H9 (cell line): ENCODE measurements around the gene PRDM8. TPM values are rescaled to one million over a fixed set of nuclear protein-coding genes. Genes with fewer than 3 reads are reported as not detected.

ENCODE experiments used
- DNase-seq: peaks from one replicate; pipeline ENCODE4 v3.0.0-alpha.2; 2017
- H2AFZ ChIP-seq: one replicate; pipeline ENCODE4 v1.6.1; 2013; ENCODE audit warnings: mild to moderate bottlenecking, low read length, control low read depth, moderate library complexity
- H2AK5ac ChIP-seq: 2 replicates; pipeline ENCODE4 v1.6.1; 2013; ENCODE audit warnings: low read length, control low read depth, mixed read lengths; ENCODE audit not compliant: insufficient read length
- H2BK120ac ChIP-seq: one replicate; pipeline ENCODE4 v1.6.1; 2013; ENCODE audit warnings: low read depth, mild to moderate bottlenecking, low read length, control low read depth, inconsistent platforms; ENCODE audit not compliant: poor library complexity, severe bottlenecking
- H2BK12ac ChIP-seq: 2 replicates; pipeline ENCODE4 v1.6.1; 2013; ENCODE audit warnings: low read length, control low read depth, mixed read lengths, low read depth; ENCODE audit not compliant: insufficient read length
- H2BK15ac ChIP-seq: 2 replicates; pipeline ENCODE4 v1.6.1; 2013; ENCODE audit warnings: low read depth, low read length, control low read depth
- H2BK20ac ChIP-seq: one replicate; pipeline ENCODE4 v1.6.1; 2013; ENCODE audit warnings: low read depth, mild to moderate bottlenecking, low read length, control low read depth, inconsistent platforms; ENCODE audit not compliant: poor library complexity, severe bottlenecking
- H2BK5ac ChIP-seq: 2 replicates; pipeline ENCODE4 v1.6.1; 2013; ENCODE audit warnings: low read length, control low read depth, mixed read lengths; ENCODE audit not compliant: insufficient read length
- H3K14ac ChIP-seq: 2 replicates; pipeline ENCODE4 v1.6.1; 2013; ENCODE audit warnings: low read length, control low read depth; ENCODE audit not compliant: insufficient read depth
- H3K18ac ChIP-seq: 2 replicates; pipeline ENCODE4 v1.6.1; 2013; ENCODE audit warnings: low read depth, mild to moderate bottlenecking, mixed read lengths, low read length, control low read depth; ENCODE audit not compliant: insufficient read length
- H3K23ac ChIP-seq: 2 replicates; pipeline ENCODE4 v1.6.1; 2013; ENCODE audit warnings: low read length, control low read depth, mixed read lengths, low read depth; ENCODE audit not compliant: insufficient read length
- H3K23me2 ChIP-seq: 2 replicates; pipeline ENCODE4 v1.6.1; 2013; ENCODE audit warnings: low read depth, mild to moderate bottlenecking, mixed read lengths, low read length, control low read depth; ENCODE audit not compliant: insufficient read length, poor library complexity, severe bottlenecking
- H3K27ac ChIP-seq: 2 replicates; pipeline ENCODE4 v1.5.1; 2013; ENCODE audit warnings: low read length, control low read depth, mixed read lengths, low read depth; ENCODE audit not compliant: insufficient read length
- H3K27me3 ChIP-seq: 2 replicates; pipeline ENCODE4 v1.6.1; 2013; ENCODE audit warnings: low read length, control low read depth, inconsistent platforms; ENCODE audit not compliant: insufficient read depth
- H3K4ac ChIP-seq: 2 replicates; pipeline ENCODE4 v1.6.1; 2013; ENCODE audit warnings: low read depth, mild to moderate bottlenecking, control low read depth, inconsistent platforms, low read length, moderate library complexity
- H3K4me1 ChIP-seq: 2 replicates; pipeline ENCODE4 v1.6.1; 2013; ENCODE audit warnings: low read length, control low read depth, inconsistent platforms; ENCODE audit not compliant: insufficient read depth
- H3K4me2 ChIP-seq: 2 replicates; pipeline ENCODE4 v1.6.1; 2013; ENCODE audit warnings: low read length, control low read depth, mixed read lengths; ENCODE audit not compliant: insufficient read length, insufficient read depth
- H3K56ac ChIP-seq: 2 replicates; pipeline ENCODE4 v1.6.1; 2013; ENCODE audit warnings: low read depth, mild to moderate bottlenecking, mixed read lengths, low read length, control low read depth; ENCODE audit not compliant: insufficient read length
- H3K79me1 ChIP-seq: 2 replicates; pipeline ENCODE4 v1.6.1; 2013; ENCODE audit warnings: low read depth, mild to moderate bottlenecking, moderate library complexity, low read length, control low read depth, inconsistent platforms; ENCODE audit not compliant: insufficient read depth, poor library complexity, severe bottlenecking
- H3K79me2 ChIP-seq: 2 replicates; pipeline ENCODE4 v1.6.1; 2013; ENCODE audit warnings: low read length, control low read depth, inconsistent platforms; ENCODE audit not compliant: insufficient read depth
- H3K9ac ChIP-seq: 2 replicates; pipeline ENCODE4 v1.6.1; 2013; ENCODE audit warnings: low read length, control low read depth, mixed read lengths; ENCODE audit not compliant: insufficient read length; ENCODE audit errors: extremely low read depth
- H3K9me3 ChIP-seq: one replicate; pipeline ENCODE4 v1.6.1; 2013; ENCODE audit warnings: low read depth, low read length, inconsistent platforms; ENCODE audit not compliant: control insufficient read depth
- H3T11ph ChIP-seq: one replicate; pipeline ENCODE4 v1.6.1; 2013; ENCODE audit warnings: mild to moderate bottlenecking, low read length, control low read depth, inconsistent platforms
- H4K20me1 ChIP-seq: one replicate; pipeline ENCODE4 v1.6.1; 2013; ENCODE audit not compliant: control insufficient read depth, insufficient read length, insufficient read depth
- H4K5ac ChIP-seq: 2 replicates; pipeline ENCODE4 v1.6.1; 2013; ENCODE audit warnings: low read depth, mild to moderate bottlenecking, mixed read lengths, low read length, control low read depth; ENCODE audit not compliant: insufficient read length
- H4K8ac ChIP-seq: replicated peaks from 2 replicates; pipeline ENCODE4 v1.6.1; 2013; ENCODE audit warnings: low read length, control low read depth, mixed read lengths, low read depth; ENCODE audit not compliant: insufficient read length
- H4K91ac ChIP-seq: 2 replicates; pipeline ENCODE4 v1.6.1; 2013; ENCODE audit warnings: low read depth, mild to moderate bottlenecking, moderate library complexity, mixed read lengths, low read length, control low read depth; ENCODE audit not compliant: insufficient read length
- H3K27ac Mint-ChIP-seq, 3 experiments: 2 replicates in 2 of 3; 3 replicates in 1 of 3; pipeline ENCODE4 v1.8.0; 2020 to 2021; ENCODE audit warnings: mixed read lengths in 3 of 3, mild to moderate bottlenecking in 1 of 3, moderate library complexity in 1 of 3
- H3K27me3 Mint-ChIP-seq: 2 replicates; pipeline ENCODE4 v1.8.0; 2021; ENCODE audit warnings: low read depth, mild to moderate bottlenecking, moderate library complexity, mixed read lengths
- H3K36me3 Mint-ChIP-seq, 3 experiments: 2 replicates in 2 of 3; 3 replicates in 1 of 3; pipeline ENCODE4 v1.8.0; 2020 to 2021; ENCODE audit warnings: low read depth in 3 of 3, mixed read lengths in 3 of 3; ENCODE audit not compliant: insufficient read depth in 1 of 3
- H3K4me1 Mint-ChIP-seq, 2 experiments: 2 replicates each; pipeline ENCODE4 v1.8.0; 2020; ENCODE audit warnings: mixed read lengths in 2 of 2
- H3K4me3 Mint-ChIP-seq, 2 experiments: 2 replicates in 1 of 2; 3 replicates in 1 of 2; pipeline ENCODE4 v1.8.0; 2020 to 2021; ENCODE audit warnings: mild to moderate bottlenecking in 2 of 2, mixed read lengths in 2 of 2, moderate library complexity in 1 of 2
- H3K9me3 Mint-ChIP-seq, 2 experiments: 2 replicates in 1 of 2; 3 replicates in 1 of 2; pipeline ENCODE4 v1.8.0; 2020; ENCODE audit warnings: mild to moderate bottlenecking in 2 of 2, mixed read lengths in 2 of 2, moderate library complexity in 1 of 2
- WGBS: extraction: QIAGEN DNeasy Blood & Tissue Kit; methylation state at CpG from one replicate; pipeline ENCODE4 v1.1.7; 2013; ENCODE audit warnings: missing lambda C conversion rate, low lambda C conversion rate, mixed read lengths; ENCODE audit not compliant: insufficient read length; ENCODE audit errors: extremely low coverage; 5-methylcytosine and 5-hydroxymethylcytosine counted together
- total RNA-seq: library from RNA; stranded (reverse); gene quantifications from 2 replicates; pipeline ENCODE4 v1.2.1, GENCODE V29; 2021
- TF ChIP-seq, protein P1 (sequence below): fragments of 200-600 bp; sonication (generic); conservative IDR thresholded peaks from 3 replicates; pipeline ENCODE4 v1.8.0; 2021; ENCODE audit warnings: antibody characterized with exemption, mild to moderate bottlenecking

PRDM8 gene
- total RNA-seq, 1 experiment from 2014 or later: not detected

DNA sequence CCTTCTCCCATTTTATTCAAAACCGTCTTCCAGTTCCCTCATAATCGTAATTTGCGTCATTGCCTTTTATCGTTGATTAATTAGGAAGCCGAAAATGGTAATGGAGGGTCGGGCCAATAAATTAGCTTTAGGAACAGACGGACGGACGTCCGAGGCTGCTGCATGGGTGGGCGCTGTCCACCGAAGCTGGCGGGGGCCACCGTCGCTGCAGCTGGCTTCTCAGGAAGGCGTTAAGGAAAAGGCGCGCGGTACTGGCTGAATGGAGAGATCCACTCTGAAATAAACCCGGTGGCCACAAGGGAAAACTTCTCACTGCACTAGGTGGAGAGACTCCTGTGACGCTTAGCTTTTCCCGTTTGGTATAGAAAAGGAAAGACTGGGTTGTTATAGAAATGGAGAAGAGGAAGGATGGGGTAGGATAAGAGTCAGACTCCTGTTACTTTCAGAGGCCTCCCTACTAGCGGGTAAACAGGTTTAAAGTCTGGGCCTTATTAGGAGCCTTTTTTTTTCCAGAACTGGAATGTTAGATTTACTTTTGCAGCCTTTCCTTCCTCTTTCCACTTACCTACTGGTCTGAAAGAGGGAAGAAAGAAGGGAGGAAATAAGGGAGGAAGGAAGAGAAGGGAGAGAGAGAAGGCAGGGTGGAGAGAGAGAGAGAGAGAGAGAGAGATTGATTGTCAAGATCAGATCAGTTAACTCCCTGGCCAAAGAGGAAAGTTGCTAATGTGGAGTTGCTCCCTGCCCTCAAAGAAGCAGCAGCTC, 11.3 kb upstream of the PRDM8 start:
- Histone ChIP-seq H3K18ac (no peak overlapping the region), H3K4ac (no peak overlapping the region), H3K79me2 (no peaks in the 10 kb centered on the region), H2BK120ac (no peak overlapping the region), H3K27ac (no peak overlapping the region), H2AFZ (no peak overlapping the region), H3K4me1 (0 out of 2 replicates have a peak, but pooled peaks cover 3% of the 10 kb centered on the region), H3K23me2 (peaks cover 15% of the 10 kb centered on the region), H3K79me1 (no peaks in the 10 kb centered on the region), H2BK15ac (no peak overlapping the region), H3K9ac (no peak overlapping the region), H2AK5ac (no peak overlapping the region), H3T11ph (no peak overlapping the region), H3K14ac (no peak overlapping the region), H3K4me2 (peak overlapping the region; percentile 97), H4K20me1 (no peaks in the 10 kb centered on the region), H2BK20ac (no peak overlapping the region), H2BK12ac (no peak overlapping the region), H3K56ac (no peak overlapping the region), H4K91ac (no peak overlapping the region), H3K9me3 (no peaks in the 10 kb centered on the region), H2BK5ac (no peak overlapping the region), H3K23ac (no peak overlapping the region), H4K5ac (no peak overlapping the region), H4K8ac (no peak overlapping the region), H3K27me3 (peaks cover 89% of the 10 kb centered on the region)
- peaks cover under 1 to 2% of the 10 kb centered on the region in 2 experiments; a peak in 3 of 5 replicates for H3K9me3 Mint-ChIP-seq
- WGBS: no CpG with 5 or more reads among the region's 23 CpGs
- DNase-seq: no peak
- H3K36me3 Mint-ChIP-seq: no peaks in the 10 kb centered on the region; a peak in 1 of 7 replicates
- peak overlapping the region in 1 of 2 experiments; percentile 83; a peak in 3 of 5 replicates for H3K4me3 Mint-ChIP-seq
- H3K27me3 Mint-ChIP-seq: peaks cover 99% of the 10 kb centered on the region
- TF ChIP-seq, protein P1, sequence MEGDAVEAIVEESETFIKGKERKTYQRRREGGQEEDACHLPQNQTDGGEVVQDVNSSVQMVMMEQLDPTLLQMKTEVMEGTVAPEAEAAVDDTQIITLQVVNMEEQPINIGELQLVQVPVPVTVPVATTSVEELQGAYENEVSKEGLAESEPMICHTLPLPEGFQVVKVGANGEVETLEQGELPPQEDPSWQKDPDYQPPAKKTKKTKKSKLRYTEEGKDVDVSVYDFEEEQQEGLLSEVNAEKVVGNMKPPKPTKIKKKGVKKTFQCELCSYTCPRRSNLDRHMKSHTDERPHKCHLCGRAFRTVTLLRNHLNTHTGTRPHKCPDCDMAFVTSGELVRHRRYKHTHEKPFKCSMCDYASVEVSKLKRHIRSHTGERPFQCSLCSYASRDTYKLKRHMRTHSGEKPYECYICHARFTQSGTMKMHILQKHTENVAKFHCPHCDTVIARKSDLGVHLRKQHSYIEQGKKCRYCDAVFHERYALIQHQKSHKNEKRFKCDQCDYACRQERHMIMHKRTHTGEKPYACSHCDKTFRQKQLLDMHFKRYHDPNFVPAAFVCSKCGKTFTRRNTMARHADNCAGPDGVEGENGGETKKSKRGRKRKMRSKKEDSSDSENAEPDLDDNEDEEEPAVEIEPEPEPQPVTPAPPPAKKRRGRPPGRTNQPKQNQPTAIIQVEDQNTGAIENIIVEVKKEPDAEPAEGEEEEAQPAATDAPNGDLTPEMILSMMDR: no peak
- peaks cover 33 to 48% of the 10 kb centered on the region in 2 experiments for H3K4me1 Mint-ChIP-seq
- H3K27ac Mint-ChIP-seq: no peak overlapping the region
